IPS DF 4.7 (cell line): ENCODE measurements around the gene FAM200C.

ENCODE experiments used
- DNase-seq: peaks from one replicate; pipeline ENCODE4 v3.0.0-alpha.2; 2013; ENCODE audit warnings: low spot score; ENCODE audit errors: extremely low read depth

Gene FAM200C

GRCh38 chr5:160367261-160367660 lies 32.6 kb downstream of the FAM200C start:
- no peak for DNase-seq

GRCh38 chr5:160366230-160366629 lies 33.6 kb downstream of the FAM200C start:
- DNase-seq: no peak

- no peak for DNase-seq
Observed at GRCh38 chr5:160363660-160364395, 36.0 kb downstream of the FAM200C start.

GRCh38 chr5:160363211-160363610 lies 36.6 kb downstream of the FAM200C start:
- no peak for DNase-seq

GRCh38 chr5:160361624-160362228 lies 38.1 kb downstream of the FAM200C start:
- no peak for DNase-seq

- no peak for DNase-seq
Observed at GRCh38 chr5:160360310-160360709, 39.5 kb downstream of the FAM200C start.

GRCh38 chr5:160359816-160360215 lies 40.0 kb downstream of the FAM200C start:
- DNase-seq: no peak

- no peak for DNase-seq
Observed at GRCh38 chr5:160359242-160359641, 40.6 kb downstream of the FAM200C start.

- DNase-seq: no peak
Observed at GRCh38 chr5:160357861-160358411, 41.9 kb downstream of the FAM200C start.

- no peak for DNase-seq
Observed at GRCh38 chr5:160357394-160357793, 42.5 kb downstream of the FAM200C start.

- DNase-seq: no peak
Observed at GRCh38 chr5:160356550-160357347, 43.1 kb downstream of the FAM200C start.

GRCh38 chr5:160354666-160355065 lies 45.2 kb downstream of the FAM200C start:
- no peak for DNase-seq

- DNase-seq: no peak
Observed at GRCh38 chr5:160353379-160353778, 46.5 kb downstream of the FAM200C start.

GRCh38 chr5:160352308-160352707 lies 47.5 kb downstream of the FAM200C start:
- DNase-seq: no peak

- no peak for DNase-seq
Observed at GRCh38 chr5:160349935-160350303, 49.9 kb downstream of the FAM200C start.

- DNase-seq: no peak
Observed at GRCh38 chr5:160349249-160349934, 50.5 kb downstream of the FAM200C start.

GRCh38 chr5:160348080-160348479 lies 51.8 kb downstream of the FAM200C start:
- no peak for DNase-seq

- no peak for DNase-seq
Observed at GRCh38 chr5:160347448-160347847, 52.4 kb downstream of the FAM200C start.
